HCT116 (cell line): ENCODE data around the gene SMYD3. TPM values are rescaled to one million over a fixed set of nuclear protein-coding genes. Genes with fewer than 3 reads are reported as not detected.

Source experiments
- ATAC-seq: fragments of 200-7000 bp; cut with Tn5 transposase; 2 replicates; pipeline ENCODE4 v1.9.1; 2020; ENCODE audit warnings: mild to moderate bottlenecking, moderate library complexity
- BruUV-seq: library from RNA; stranded (reverse); fragments of 400-500 nt; replicated peaks from 2 replicates; lab custom pipeline; 2021; lab: Mats Ljungman, UMichigan
- CTCF ChIA-PET: fragments of 300-600 bp; sonication (Branson Sonifier 250); formaldehyde crosslinking; loops from one replicate; lab custom pipeline; 2021; ENCODE audit warnings: antibody characterized with exemption; lab: Charles Lee
- POLR2A ChIA-PET: fragments of 300-600, 350-600 bp; sonication (Branson Sonifier 250); formaldehyde crosslinking; loops from one replicate; lab custom pipeline; 2021; ENCODE audit warnings: antibody characterized with exemption; lab: Charles Lee
- RAD21 ChIA-PET, 2 experiments: fragments of 300-600 bp; sonication (Branson Sonifier 250); formaldehyde crosslinking; loops; one replicate each; lab custom pipeline; 2023; ENCODE audit warnings: low total read pairs in 2 of 2; ENCODE audit not compliant: uncharacterized antibody in 2 of 2, unreplicated experiment in 2 of 2, low non-redundant PET in 1 of 2; lab: Charles Lee
- DNase-seq: peaks from one replicate; pipeline ENCODE4 v3.0.0-alpha.2; 2010; ENCODE audit warnings: low read depth, low spot score
- H2AFZ ChIP-seq: fragments of 200-600 bp; shearing (Covaris generic), sonication (generic); 2 replicates; pipeline ENCODE4 v1.6.1; 2017; ENCODE audit warnings: low read depth, mixed run types, mixed read lengths, antibody characterized with exemption, low read length; ENCODE audit not compliant: poor library complexity, severe bottlenecking
- H3K27ac ChIP-seq: 2 replicates; pipeline ENCODE4 v1.5.1; 2012; ENCODE audit warnings: low read depth, low read length
- H3K27me3 ChIP-seq: fragments of 200-600 bp; sonication (generic); 2 replicates; pipeline ENCODE4 v1.6.1; 2016; ENCODE audit warnings: mixed run types, low read length, mixed read lengths; ENCODE audit not compliant: insufficient read depth
- H3K36me3 ChIP-seq, 2 experiments: fragments of 200-500 bp in 1 of 2; fragments of 200-600 bp in 1 of 2; sonication (Bioruptor generic) in 1 of 2; sonication (generic) in 1 of 2; 2 replicates each; pipeline versions ENCODE4 v1.5.1 to v1.6.1; 2014 to 2016; ENCODE audit warnings: low read length in 2 of 2, inconsistent platforms in 1 of 2, mixed read lengths in 1 of 2, mixed run types in 1 of 2; ENCODE audit not compliant: insufficient read depth in 2 of 2, control insufficient read depth in 1 of 2
- H3K4me1 ChIP-seq, 2 experiments: fragments of 200-600 bp in 1 of 2; sonication (generic) in 1 of 2; 2 replicates each; pipeline versions ENCODE4 v1.5.1 to v1.6.1; 2012 to 2017; ENCODE audit warnings: low read length in 2 of 2, inconsistent platforms in 1 of 2, mild to moderate bottlenecking in 1 of 2, mixed read lengths in 1 of 2, mixed run types in 1 of 2, moderate library complexity in 1 of 2; ENCODE audit not compliant: insufficient read depth in 2 of 2, control insufficient read depth in 1 of 2
- H3K4me2 ChIP-seq: fragments of 200-600 bp; sonication (generic); 2 replicates; pipeline ENCODE4 v1.6.1; 2017; ENCODE audit warnings: mixed run types, low read length, mixed read lengths
- H3K4me3 ChIP-seq, 2 experiments: fragments of 200-600 bp in 1 of 2; sonication (generic) in 1 of 2; replicated peaks in 1 of 2; 2 replicates each; pipeline ENCODE4 v1.5.1; 2011 to 2016; ENCODE audit warnings: low read length in 2 of 2, control low read depth in 1 of 2, low read depth in 1 of 2, mild to moderate bottlenecking in 1 of 2, mixed read lengths in 1 of 2, mixed run types in 1 of 2
- H3K79me2 ChIP-seq: fragments of 200-600 bp; sonication (generic); 2 replicates; pipeline ENCODE4 v1.6.1; 2017; ENCODE audit warnings: mild to moderate bottlenecking, mixed run types, low read length, moderate library complexity, mixed read lengths; ENCODE audit not compliant: insufficient read depth
- H3K9ac ChIP-seq: fragments of 200-600 bp; sonication (generic); 2 replicates; pipeline ENCODE4 v1.6.1; 2016; ENCODE audit warnings: low read length, mixed read lengths
- H3K9me2 ChIP-seq: fragments of 200-600 bp; sonication (generic), shearing (Covaris generic); 2 replicates; pipeline ENCODE4 v1.6.1; 2017; ENCODE audit warnings: mixed run types, mild to moderate bottlenecking, moderate library complexity; ENCODE audit not compliant: insufficient read depth
- H3K9me3 ChIP-seq, 2 experiments: fragments of 200-500 bp in 1 of 2; fragments of 200-600 bp in 1 of 2; sonication (Bioruptor generic) in 1 of 2; sonication (generic) in 1 of 2; 2 replicates each; pipeline ENCODE4 v1.6.1; 2014 to 2017; ENCODE audit warnings: low read length in 2 of 2, mixed read lengths in 2 of 2, inconsistent platforms in 1 of 2, low read depth in 1 of 2, mild to moderate bottlenecking in 1 of 2, mixed run types in 1 of 2, moderate library complexity in 1 of 2; ENCODE audit not compliant: control insufficient read depth in 1 of 2, insufficient read depth in 1 of 2
- H4K20me1 ChIP-seq: fragments of 200-600 bp; sonication (generic), shearing (Covaris generic); 2 replicates; pipeline ENCODE4 v1.6.1; 2017; ENCODE audit warnings: mixed run types, mild to moderate bottlenecking, moderate library complexity; ENCODE audit not compliant: insufficient read depth
- EGR1 ChIP-seq: IDR thresholded peaks from 2 replicates; pipeline ENCODE4 v1.6.1; 2012; ENCODE audit warnings: low read depth
- ELF1 ChIP-seq: IDR thresholded peaks from 2 replicates; pipeline ENCODE4 v1.6.1; 2012; ENCODE audit warnings: low read depth, borderline replicate concordance
- JUND ChIP-seq: IDR thresholded peaks from 2 replicates; pipeline ENCODE4 v1.6.1; 2012
- POLR2A ChIP-seq: IDR thresholded peaks from 2 replicates; pipeline ENCODE4 v1.7.0; 2011; ENCODE audit warnings: borderline replicate concordance; ENCODE audit not compliant: insufficient read depth, insufficient read length; ENCODE audit errors: extremely low read depth
- POLR2AphosphoS5 ChIP-seq: IDR thresholded peaks from 2 replicates; pipeline ENCODE4 v1.6.1; 2011; ENCODE audit warnings: mild to moderate bottlenecking, low read depth, low read length, moderate library complexity
- RAD21 ChIP-seq: IDR thresholded peaks from 2 replicates; pipeline ENCODE4 v1.6.1; 2012; ENCODE audit warnings: low read depth, mild to moderate bottlenecking
- SRF ChIP-seq: IDR thresholded peaks from 2 replicates; pipeline ENCODE4 v1.6.1; 2012; ENCODE audit warnings: low read depth
- YY1 ChIP-seq: IDR thresholded peaks from 2 replicates; pipeline ENCODE4 v1.6.1; 2011; ENCODE audit warnings: low read length, low read depth, moderate library complexity, mild to moderate bottlenecking; ENCODE audit not compliant: insufficient replicate concordance; ENCODE audit errors: extremely low read depth
- ZFX ChIP-seq: fragments of 450-650 bp; IDR thresholded peaks from 2 replicates; pipeline ENCODE4 v1.6.1; 2017
- intact Hi-C: fragments of 100-400 bp; cut with micrococcal nuclease; formaldehyde crosslinking; loops from 2 replicates; pipeline ENCODE4 v1.10.0; 2022
- total RNA-seq: library from RNA; stranded (reverse); gene quantifications from one replicate; pipeline ENCODE4 v1.2.1, GENCODE V29; 2021; ENCODE audit not compliant: unreplicated experiment
- TF ChIP-seq, protein P1 (sequence below): IDR thresholded peaks from 2 replicates; pipeline ENCODE4 v1.6.1; 2012; ENCODE audit warnings: low read depth
- TF ChIP-seq, protein P2 (sequence below), 3 experiments: fragments of 200-600 bp in 1 of 3; sonication (generic) in 1 of 3; IDR thresholded peaks in 2 of 3; conservative IDR thresholded peaks in 1 of 3; 2 replicates each; pipeline ENCODE4 v1.5.1; 2012 to 2017; ENCODE audit warnings: low read depth in 2 of 3, low read length in 2 of 3, antibody characterized with exemption in 1 of 3, borderline replicate concordance in 1 of 3, control low read depth in 1 of 3, mild to moderate bottlenecking in 1 of 3, mixed read lengths in 1 of 3, mixed run types in 1 of 3, moderate library complexity in 1 of 3; ENCODE audit not compliant: insufficient read depth in 1 of 3

SMYD3 gene
- total RNA-seq, 1 experiment from 2014 or later, result 33.6 TPM

GRCh38 chr1:245876586-245876985 lies 630.5 kb downstream of the SMYD3 start:
- H4K20me1 ChIP-seq, result no peaks in the 10 kb centered on the region
- H3K9me3 ChIP-seq, result no peaks in the 10 kb centered on the region
- no peak for ATAC-seq
- H3K27me3 ChIP-seq, result no peaks in the 10 kb centered on the region
- H3K4me3 ChIP-seq, result no peak overlapping the region
- H3K9ac ChIP-seq, result no peak overlapping the region
- no peaks in the 10 kb centered on the region for H3K9me2 ChIP-seq
- no TSS peak for BruUV-seq
- RAD21 ChIA-PET, result no interaction called here
- H2AFZ ChIP-seq, result no peak overlapping the region
- POLR2A ChIA-PET, result no interaction called here
- TF ChIP-seq POLR2A, result no peak
- TF ChIP-seq, protein P1, sequence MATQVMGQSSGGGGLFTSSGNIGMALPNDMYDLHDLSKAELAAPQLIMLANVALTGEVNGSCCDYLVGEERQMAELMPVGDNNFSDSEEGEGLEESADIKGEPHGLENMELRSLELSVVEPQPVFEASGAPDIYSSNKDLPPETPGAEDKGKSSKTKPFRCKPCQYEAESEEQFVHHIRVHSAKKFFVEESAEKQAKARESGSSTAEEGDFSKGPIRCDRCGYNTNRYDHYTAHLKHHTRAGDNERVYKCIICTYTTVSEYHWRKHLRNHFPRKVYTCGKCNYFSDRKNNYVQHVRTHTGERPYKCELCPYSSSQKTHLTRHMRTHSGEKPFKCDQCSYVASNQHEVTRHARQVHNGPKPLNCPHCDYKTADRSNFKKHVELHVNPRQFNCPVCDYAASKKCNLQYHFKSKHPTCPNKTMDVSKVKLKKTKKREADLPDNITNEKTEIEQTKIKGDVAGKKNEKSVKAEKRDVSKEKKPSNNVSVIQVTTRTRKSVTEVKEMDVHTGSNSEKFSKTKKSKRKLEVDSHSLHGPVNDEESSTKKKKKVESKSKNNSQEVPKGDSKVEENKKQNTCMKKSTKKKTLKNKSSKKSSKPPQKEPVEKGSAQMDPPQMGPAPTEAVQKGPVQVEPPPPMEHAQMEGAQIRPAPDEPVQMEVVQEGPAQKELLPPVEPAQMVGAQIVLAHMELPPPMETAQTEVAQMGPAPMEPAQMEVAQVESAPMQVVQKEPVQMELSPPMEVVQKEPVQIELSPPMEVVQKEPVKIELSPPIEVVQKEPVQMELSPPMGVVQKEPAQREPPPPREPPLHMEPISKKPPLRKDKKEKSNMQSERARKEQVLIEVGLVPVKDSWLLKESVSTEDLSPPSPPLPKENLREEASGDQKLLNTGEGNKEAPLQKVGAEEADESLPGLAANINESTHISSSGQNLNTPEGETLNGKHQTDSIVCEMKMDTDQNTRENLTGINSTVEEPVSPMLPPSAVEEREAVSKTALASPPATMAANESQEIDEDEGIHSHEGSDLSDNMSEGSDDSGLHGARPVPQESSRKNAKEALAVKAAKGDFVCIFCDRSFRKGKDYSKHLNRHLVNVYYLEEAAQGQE, result no peak
- TF ChIP-seq SRF, result no peak
- no peak for TF ChIP-seq JUND
- TF ChIP-seq ELF1, result no peak
- TF ChIP-seq ZFX, result no peak
- TF ChIP-seq, protein P2, sequence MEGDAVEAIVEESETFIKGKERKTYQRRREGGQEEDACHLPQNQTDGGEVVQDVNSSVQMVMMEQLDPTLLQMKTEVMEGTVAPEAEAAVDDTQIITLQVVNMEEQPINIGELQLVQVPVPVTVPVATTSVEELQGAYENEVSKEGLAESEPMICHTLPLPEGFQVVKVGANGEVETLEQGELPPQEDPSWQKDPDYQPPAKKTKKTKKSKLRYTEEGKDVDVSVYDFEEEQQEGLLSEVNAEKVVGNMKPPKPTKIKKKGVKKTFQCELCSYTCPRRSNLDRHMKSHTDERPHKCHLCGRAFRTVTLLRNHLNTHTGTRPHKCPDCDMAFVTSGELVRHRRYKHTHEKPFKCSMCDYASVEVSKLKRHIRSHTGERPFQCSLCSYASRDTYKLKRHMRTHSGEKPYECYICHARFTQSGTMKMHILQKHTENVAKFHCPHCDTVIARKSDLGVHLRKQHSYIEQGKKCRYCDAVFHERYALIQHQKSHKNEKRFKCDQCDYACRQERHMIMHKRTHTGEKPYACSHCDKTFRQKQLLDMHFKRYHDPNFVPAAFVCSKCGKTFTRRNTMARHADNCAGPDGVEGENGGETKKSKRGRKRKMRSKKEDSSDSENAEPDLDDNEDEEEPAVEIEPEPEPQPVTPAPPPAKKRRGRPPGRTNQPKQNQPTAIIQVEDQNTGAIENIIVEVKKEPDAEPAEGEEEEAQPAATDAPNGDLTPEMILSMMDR (IDR thresholded peaks at IDR 0.05 in 2 of 3, conservative IDR thresholded peaks at IDR 0.05 in 1 of 3; ENCODE audit: borderline replicate concordance in 1 of 3, insufficient read depth in 1 of 3, low read depth in 2 of 3, low read length in 2 of 3), result no peak
- no peak for TF ChIP-seq POLR2AphosphoS5
- no peak for TF ChIP-seq EGR1
- no peak for TF ChIP-seq RAD21
- TF ChIP-seq YY1, result no peak
- H3K4me2 ChIP-seq, result no peak overlapping the region
- intact Hi-C loops, result no loop called here
- H3K36me3 ChIP-seq, result no peaks in the 10 kb centered on the region
- no peak for DNase-seq
- H3K79me2 ChIP-seq, result no peaks in the 10 kb centered on the region
- no peak overlapping the region for H3K27ac ChIP-seq
- CTCF ChIA-PET, result no interaction called here
- no peaks in the 10 kb centered on the region; a peak in 1 of 4 replicates for H3K4me1 ChIP-seq
